ENCODE data around the gene ISG20L2. TPM values are rescaled to one million over a fixed set of nuclear protein-coding genes. Genes with fewer than 3 reads are reported as not detected.

Gene ISG20L2
- total RNA-seq, 1 experiment from 2014 or later: 33.2 TPM

- Histone ChIP-seq H3K9me3 (ENCODE audit: insufficient read depth, low read depth) (no peaks in the 10 kb centered on the region), H3K4me1 (replicated peaks; ENCODE audit: insufficient read depth) (peaks cover 28% of the 10 kb centered on the region)
Measured at GRCh38 chr1:156750711-156751450, 22.3 kb upstream of the ISG20L2 start.

GRCh38 chr1:156750191-156750672 lies 21.7 kb upstream of the ISG20L2 start:
- intact Hi-C loops (cut with micrococcal nuclease; ENCODE audit: unreplicated experiment): loop anchor here (2.0 kb wide), 1 partner anchor 57 kb away; no protein-coding TSS in a partner anchor
- peak overlapping the region; percentile 93 for H3K27ac ChIP-seq
- H3K9me3 ChIP-seq (ENCODE audit: insufficient read depth, low read depth): no peaks in the 10 kb centered on the region
- ChIA-PET POLR2A (ENCODE audit: unreplicated experiment) (no interaction called here), CTCF (interaction anchor here (0.6 kb wide), 1 partner anchor 15 kb away, joined by 4 read pairs; no protein-coding TSS in a partner anchor)
- TF ChIP-seq EZH2 (IDR thresholded peaks at IDR 0.05; ENCODE audit: low read depth): no peak
- TF ChIP-seq CTCF (conservative IDR thresholded peaks at IDR 0.05): no peak
- no TSS peak for BruUV-seq (replicated peaks)
- no peaks in the 10 kb centered on the region for H3K9me2 ChIP-seq (ENCODE audit: insufficient read depth)
- peaks cover 10% of the 10 kb centered on the region for H4K20me1 ChIP-seq (ENCODE audit: insufficient read depth)
- H3K36me3 ChIP-seq (ENCODE audit: low read depth): peaks cover 20% of the 10 kb centered on the region
- DNase-seq: peak; percentile 67 to 69
- 0 out of 2 replicates have a peak overlapping the region, but pooled peaks have one; percentile 64 for H2AFZ ChIP-seq
- H3K4me1 ChIP-seq (replicated peaks; ENCODE audit: insufficient read depth): peaks cover 34% of the 10 kb centered on the region
- H3K27me3 ChIP-seq (ENCODE audit: insufficient read depth, low read depth): no peaks in the 10 kb centered on the region
- H3K4me2 ChIP-seq: peak overlapping the region; percentile 100
- peak overlapping the region; percentile 95 for H3K4me3 ChIP-seq
- H3K79me2 ChIP-seq (ENCODE audit: low read depth): peaks cover 86% of the 10 kb centered on the region
- H3F3A ChIP-seq (ENCODE audit: insufficient read depth, low read depth): peaks cover 61% of the 10 kb centered on the region

More at GRCh38 chr1:156750711-156751450, 22.3 kb upstream of the ISG20L2 start:
- intact Hi-C loops (cut with micrococcal nuclease; ENCODE audit: unreplicated experiment): loop anchor here (1.0 to 2.0 kb wide), 4 partner anchors 10 to 58 kb away; partner anchors contain the start of genes ISG20L2, METTL25B, MRPL24 and PRCC
- Histone ChIP-seq H3K79me2 (ENCODE audit: low read depth) (peaks cover 79% of the 10 kb centered on the region), H3K27ac (peak overlapping the region; percentile 93), H4K20me1 (ENCODE audit: insufficient read depth) (peaks cover 4% of the 10 kb centered on the region), H3K36me3 (ENCODE audit: low read depth) (peaks cover 15% of the 10 kb centered on the region; the same call in 1 of the 2 replicates), H2AFZ (0 out of 2 replicates have a peak overlapping the region, but pooled peaks have one; percentile 64), H3K9me2 (ENCODE audit: insufficient read depth) (no peaks in the 10 kb centered on the region), H3F3A (ENCODE audit: insufficient read depth, low read depth) (peaks cover 55% of the 10 kb centered on the region), H3K4me2 (peak overlapping the region; percentile 100), H3K4me3 (peak overlapping the region; percentile 95), H3K27me3 (ENCODE audit: insufficient read depth, low read depth) (no peaks in the 10 kb centered on the region)
- ChIA-PET CTCF (interaction anchor here (0.8 kb wide), 1 partner anchor 108 kb away, joined by 3 read pairs; the partner anchor contains the start of gene INSRR), POLR2A (ENCODE audit: unreplicated experiment) (interaction anchor here (0.7 kb wide), 1 partner anchor 25 kb away, joined by 3 read pairs; no protein-coding TSS in a partner anchor)
- DNase-seq: peak in 1 of 2 experiments; percentile 45
- no peak for TF ChIP-seq CTCF (conservative IDR thresholded peaks at IDR 0.05)
- TF ChIP-seq EZH2 (IDR thresholded peaks at IDR 0.05; ENCODE audit: low read depth): no peak
- BruUV-seq (replicated peaks): TSS peak; percentile 13

GRCh38 chr1:156749419-156750118 lies 21.0 kb upstream of the ISG20L2 start:
- Histone ChIP-seq H2AFZ (no peak overlapping the region), H3K4me3 (peak overlapping the region; percentile 95), H3K27me3 (ENCODE audit: insufficient read depth, low read depth) (no peaks in the 10 kb centered on the region), H3K79me2 (ENCODE audit: low read depth) (peaks cover 92% of the 10 kb centered on the region), H3F3A (ENCODE audit: insufficient read depth, low read depth) (peaks cover 68% of the 10 kb centered on the region), H4K20me1 (ENCODE audit: insufficient read depth) (peaks cover 16% of the 10 kb centered on the region), H3K4me1 (replicated peaks; ENCODE audit: insufficient read depth) (peaks cover 35% of the 10 kb centered on the region), H3K9me3 (ENCODE audit: insufficient read depth, low read depth) (no peaks in the 10 kb centered on the region), H3K9me2 (ENCODE audit: insufficient read depth) (no peaks in the 10 kb centered on the region), H3K4me2 (peak overlapping the region; percentile 100), H3K27ac (peak overlapping the region; percentile 93), H3K36me3 (ENCODE audit: low read depth) (peaks cover 26% of the 10 kb centered on the region)
- TF ChIP-seq EZH2 (IDR thresholded peaks at IDR 0.05; ENCODE audit: low read depth): no peak
- TF ChIP-seq CTCF (conservative IDR thresholded peaks at IDR 0.05): no peak
- BruUV-seq (replicated peaks): no TSS peak
- intact Hi-C loops (cut with micrococcal nuclease; ENCODE audit: unreplicated experiment): loop anchor here (2.0 kb wide), 1 partner anchor 57 kb away; no protein-coding TSS in a partner anchor
- peak in 1 of 2 experiments; percentile 17 for DNase-seq
- ChIA-PET CTCF (interaction anchor here (0.6 kb wide), 1 partner anchor 15 kb away, joined by 4 read pairs; no protein-coding TSS in a partner anchor), POLR2A (ENCODE audit: unreplicated experiment) (no interaction called here)
